Liver (tissue), 3 donors: Measurements from ENCODE around the gene CELF4.

Experiments used
- ATF3 ChIP-seq: IDR thresholded peaks from 2 replicates; pipeline ENCODE4 v1.6.1; 2016; ENCODE audit warnings: antibody characterized with exemption
- CTCF ChIP-seq: fragments of 150-350 bp; IDR thresholded peaks from 2 replicates; pipeline ENCODE4 v1.5.1; 2017; ENCODE audit warnings: improper control_type of control experiment, low read depth, low read length; ENCODE audit not compliant: missing input control
- FOXA1 ChIP-seq: IDR thresholded peaks from 2 replicates; pipeline ENCODE4 v1.6.1; 2016; ENCODE audit warnings: antibody characterized with exemption
- GABPA ChIP-seq, 2 donors: IDR thresholded peaks in 1 of 2; conservative IDR thresholded peaks in 1 of 2; 2 replicates each; pipeline ENCODE4 v1.6.1; 2016; ENCODE audit warnings: antibody characterized with exemption in 2 of 2, mild to moderate bottlenecking in 1 of 2, moderate library complexity in 1 of 2
- JUND ChIP-seq, 2 donors: IDR thresholded peaks; 2 replicates each; pipeline ENCODE4 v1.6.1; 2016; ENCODE audit warnings: antibody characterized with exemption in 2 of 2
- MAX ChIP-seq: IDR thresholded peaks from 2 replicates; pipeline ENCODE4 v1.6.1; 2016; ENCODE audit warnings: antibody characterized with exemption
- NR2F2 ChIP-seq: IDR thresholded peaks from 2 replicates; pipeline ENCODE4 v1.6.1; 2016; ENCODE audit warnings: antibody characterized with exemption
- RAD21 ChIP-seq, 2 donors: IDR thresholded peaks; 2 replicates each; pipeline ENCODE4 v1.6.1; 2016; ENCODE audit warnings: antibody characterized with exemption in 2 of 2, mild to moderate bottlenecking in 2 of 2
- REST ChIP-seq: IDR thresholded peaks from 2 replicates; pipeline ENCODE4 v1.6.1; 2016; ENCODE audit warnings: antibody characterized with exemption, mild to moderate bottlenecking
- TAF1 ChIP-seq: conservative IDR thresholded peaks from 2 replicates; pipeline ENCODE4 v1.6.1; 2016; ENCODE audit warnings: antibody characterized with exemption, mild to moderate bottlenecking
- YY1 ChIP-seq: IDR thresholded peaks from 2 replicates; pipeline ENCODE4 v1.6.1; 2016; ENCODE audit warnings: antibody characterized with exemption, mild to moderate bottlenecking
- donor health status: healthy.
- donor health status: healthy.

GRCh38 chr18:37559194-37559593, 6.4 kb downstream of the CELF4 start:
- TF ChIP-seq YY1 (no peak), JUND (IDR thresholded peaks at IDR 0.05) (no peak), FOXA1 (no peak), REST (no peak), CTCF (no peak), RAD21 (IDR thresholded peaks at IDR 0.05) (no peak), MAX (no peak), TAF1 (no peak), ATF3 (no peak), NR2F2 (no peak), GABPA (IDR thresholded peaks at IDR 0.05 in 1 of 2, conservative IDR thresholded peaks at IDR 0.05 in 1 of 2) (no peak)
